Hematopoietic multipotent progenitor cell treated with erythropoietin and hydrocortisone succinate and interleukin-3 and kit ligand, for 15 days (in vitro differentiated cells): ENCODE measurements around the gene PVALEF.

ENCODE experiments used
- DNase-seq: peaks from one replicate; pipeline ENCODE4 v3.0.0-alpha.2; 2015; ENCODE audit warnings: low spot score

PVALEF gene

GRCh38 chr17:81183316-81183715 is 18.0 kb downstream of the PVALEF start:
- DNase-seq: no peak

GRCh38 chr17:81183807-81184206 is 18.5 kb downstream of the PVALEF start:
- no peak for DNase-seq

- no peak for DNase-seq
Observed at GRCh38 chr17:81184555-81184954, 19.2 kb downstream of the PVALEF start.

GRCh38 chr17:81186203-81186602 is 20.9 kb downstream of the PVALEF start:
- DNase-seq: no peak

- no peak for DNase-seq
Observed at GRCh38 chr17:81187120-81187519, 21.8 kb downstream of the PVALEF start.

- no peak for DNase-seq
Observed at GRCh38 chr17:81187586-81188490, 22.5 kb downstream of the PVALEF start.

- no peak for DNase-seq
Observed at GRCh38 chr17:81188491-81188840, 23.2 kb downstream of the PVALEF start.

- DNase-seq: no peak
Observed at GRCh38 chr17:81189016-81189415, 23.7 kb downstream of the PVALEF start.

- DNase-seq: no peak
Observed at GRCh38 chr17:81189670-81190530, 24.6 kb downstream of the PVALEF start.

GRCh38 chr17:81190591-81190990 is 25.3 kb downstream of the PVALEF start:
- no peak for DNase-seq

- no peak for DNase-seq
Observed at GRCh38 chr17:81191116-81191515, 25.8 kb downstream of the PVALEF start.

- DNase-seq: no peak
Observed at GRCh38 chr17:81191646-81192045, 26.3 kb downstream of the PVALEF start.

GRCh38 chr17:81192386-81193050 is 27.2 kb downstream of the PVALEF start:
- DNase-seq: no peak

GRCh38 chr17:81193051-81193410 is 27.7 kb downstream of the PVALEF start:
- DNase-seq: no peak

- DNase-seq: no peak
Observed at GRCh38 chr17:81193470-81194224, 28.3 kb downstream of the PVALEF start.

- no peak for DNase-seq
Observed at GRCh38 chr17:81194225-81194760, 29.0 kb downstream of the PVALEF start.

- no peak for DNase-seq
Observed at GRCh38 chr17:81194941-81195901, 29.9 kb downstream of the PVALEF start.

GRCh38 chr17:81195941-81196495 is 30.7 kb downstream of the PVALEF start:
- no peak for DNase-seq

GRCh38 chr17:81196505-81197408 is 31.4 kb downstream of the PVALEF start:
- DNase-seq: no peak
